Fibroblast of the conjunctiva (primary cell): ENCODE data around the gene CNTN2.

Experiments used
- DNase-seq: peaks from one replicate; pipeline ENCODE4 v3.0.0-alpha.2; 2010; ENCODE audit warnings: low read depth

Gene CNTN2

GRCh38 chr1:205122489-205122882 lies 79.5 kb downstream of the CNTN2 start:
- no peak for DNase-seq

- DNase-seq, result no peak
These were observed 81.7 kb downstream of the CNTN2 start for GRCh38 chr1:205124726-205125125.

- DNase-seq, result no peak
These were observed 84.6 kb downstream of the CNTN2 start for GRCh38 chr1:205127646-205128045.
